Measurements from ENCODE around the gene SNX4.

GRCh38 chr3:125512135-125512920, 7.7 kb downstream of the SNX4 start:
- TF ChIP-seq CTCF (IDR thresholded peaks at IDR 0.05) (no peak), POLR2A (IDR thresholded peaks at IDR 0.05) (no peak)

All from esophagus squamous epithelium (tissue), 4 donors.